ENCODE data around the gene TMEM132E. TPM values are rescaled to one million over a fixed set of nuclear protein-coding genes. Genes with fewer than 3 reads are reported as not detected.

Gene TMEM132E
- total and polyA plus RNA-seq, 10 of the 15 experiments (the other 5 are each of a cell fraction or from before 2014, with no cell fraction given) = not detected

DNA sequence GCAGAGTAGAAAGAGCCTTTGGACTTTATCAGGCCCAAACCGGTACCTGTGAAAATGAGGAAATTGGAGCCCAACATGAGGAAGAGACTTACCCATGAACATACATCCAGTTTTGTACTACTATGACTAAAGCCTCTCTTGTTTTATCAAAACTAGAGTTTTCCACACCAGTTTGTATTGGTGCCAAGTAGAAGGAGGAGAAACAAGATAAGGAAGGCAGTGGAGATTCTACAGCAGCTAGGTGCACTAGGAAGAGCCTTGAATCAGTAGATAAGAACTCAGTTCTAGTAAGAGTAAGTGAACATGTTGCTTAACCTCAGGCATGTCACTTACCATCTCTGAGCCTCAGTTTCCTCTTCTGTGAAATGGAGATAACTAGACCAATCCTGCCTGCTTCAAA, 13.7 kb upstream of the TMEM132E start:
- no peak overlapping the region for H3K9ac ChIP-seq (ENCODE audit: control insufficient read depth, insufficient read depth, low read length)
- whole genome bisulfite sequencing (ENCODE audit: insufficient coverage, insufficient replicate concordance, low lambda C conversion rate, missing lambda C conversion rate) = 53% methylated on average over 1 of the region's 1 CpG
- no peaks in the 10 kb centered on the region for H4K20me1 ChIP-seq (ENCODE audit: control insufficient read depth, insufficient read depth)
- RAD21 ChIA-PET (ENCODE audit: unreplicated experiment) = no interaction called here
- in situ Hi-C loops (cut with MboI) = no loop called here
- CTCF ChIA-PET = no interaction called here
- H3K27me3 ChIP-seq (replicated peaks in 1 of 2; ENCODE audit: control insufficient read depth in 2 of 2, insufficient read depth in 2 of 2, low read length in 1 of 2) = peaks cover 0 to 3% of the 10 kb centered on the region in 2 experiments; a peak in 3 of 4 replicates
- SMC1A ChIA-PET (ENCODE audit: uncharacterized antibody, unreplicated experiment) = no interaction called here
- H3K27ac ChIP-seq (ENCODE audit: control insufficient read depth, insufficient read depth) = no peak overlapping the region
- H2AFZ ChIP-seq (ENCODE audit: control insufficient read depth, low read depth, low read length) = no peak overlapping the region
- no peaks in the 10 kb centered on the region for H3K4me1 ChIP-seq (ENCODE audit: control insufficient read depth, insufficient read depth, low read length)
- no TSS peak for BruUV-seq (replicated peaks)
- no peaks in the 10 kb centered on the region for H3K36me3 ChIP-seq (ENCODE audit: control insufficient read depth in 2 of 2, insufficient read depth in 2 of 2, low read length in 1 of 2)
- DNase-seq (ENCODE audit: low read depth, low spot score) = no peak
- ATAC-seq = no peak
- no peak overlapping the region for H3K4me2 ChIP-seq (ENCODE audit: control insufficient read depth, insufficient read depth)
- FAIRE-seq = no peak
- POLR2A ChIA-PET = no interaction called here
- H3K4me3 ChIP-seq = no peak overlapping the region
- H3K79me2 ChIP-seq (ENCODE audit: control insufficient read depth, insufficient read depth, low read length) = no peaks in the 10 kb centered on the region
- no peaks in the 10 kb centered on the region for H3K9me3 ChIP-seq (replicated peaks; ENCODE audit: control insufficient read depth, insufficient read depth, low read length)
- no peak for TF ChIP-seq CHD4 (IDR thresholded peaks at IDR 0.05)
- no peak for TF ChIP-seq MEF2A (IDR thresholded peaks at IDR 0.05; ENCODE audit: insufficient read depth, low read depth, low read length)
- intact Hi-C loops (cut with micrococcal nuclease; ENCODE audit: unreplicated experiment) = no loop called here

DNA sequence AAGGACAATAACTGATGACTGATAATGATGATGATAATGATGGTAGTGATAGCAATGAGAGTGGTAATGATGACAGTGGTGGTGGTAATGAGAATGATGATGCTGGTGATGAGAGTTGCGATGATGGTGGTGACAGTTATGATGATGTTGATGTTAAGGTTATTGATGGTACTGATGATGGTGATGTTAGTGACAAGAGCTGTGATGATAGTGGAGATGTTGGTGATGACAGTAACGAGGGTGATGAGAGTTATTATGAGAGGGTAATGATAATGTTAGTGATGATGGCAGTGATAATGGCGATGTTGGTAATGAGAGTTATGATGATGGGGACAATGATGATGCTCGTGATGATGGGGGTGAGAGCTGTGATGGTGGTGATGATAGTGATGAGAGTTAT, 13.2 kb upstream of the TMEM132E start:
- no peak for ATAC-seq

More for the DNA sequence above, 13.2 kb upstream of the TMEM132E start:
- BruUV-seq (replicated peaks) = no TSS peak
- Histone ChIP-seq H3K79me2 (ENCODE audit: control insufficient read depth, insufficient read depth, low read length) (no peaks in the 10 kb centered on the region), H3K9me3 (replicated peaks; ENCODE audit: control insufficient read depth, insufficient read depth, low read length) (no peaks in the 10 kb centered on the region), H3K27me3 (replicated peaks in 1 of 2; ENCODE audit: control insufficient read depth in 2 of 2, insufficient read depth in 2 of 2, low read length in 1 of 2) (peaks cover 0 to 3% of the 10 kb centered on the region in 2 experiments; a peak in 3 of 4 replicates), H3K4me1 (ENCODE audit: control insufficient read depth, insufficient read depth, low read length) (no peaks in the 10 kb centered on the region), H4K20me1 (ENCODE audit: control insufficient read depth, insufficient read depth) (no peaks in the 10 kb centered on the region), H2AFZ (ENCODE audit: control insufficient read depth, low read depth, low read length) (no peak overlapping the region), H3K27ac (ENCODE audit: control insufficient read depth, insufficient read depth) (no peak overlapping the region), H3K9ac (ENCODE audit: control insufficient read depth, insufficient read depth, low read length) (no peak overlapping the region), H3K4me2 (ENCODE audit: control insufficient read depth, insufficient read depth) (no peak overlapping the region), H3K36me3 (ENCODE audit: control insufficient read depth in 2 of 2, insufficient read depth in 2 of 2, low read length in 1 of 2) (no peaks in the 10 kb centered on the region), H3K4me3 (no peak overlapping the region)
- TF ChIP-seq HCFC1 (IDR thresholded peaks at IDR 0.05; ENCODE audit: low read length) = no peak
- no peak for TF ChIP-seq YY1 (IDR thresholded peaks at IDR 0.05; ENCODE audit: low read depth, low read length)
- TF ChIP-seq, protein P1, sequence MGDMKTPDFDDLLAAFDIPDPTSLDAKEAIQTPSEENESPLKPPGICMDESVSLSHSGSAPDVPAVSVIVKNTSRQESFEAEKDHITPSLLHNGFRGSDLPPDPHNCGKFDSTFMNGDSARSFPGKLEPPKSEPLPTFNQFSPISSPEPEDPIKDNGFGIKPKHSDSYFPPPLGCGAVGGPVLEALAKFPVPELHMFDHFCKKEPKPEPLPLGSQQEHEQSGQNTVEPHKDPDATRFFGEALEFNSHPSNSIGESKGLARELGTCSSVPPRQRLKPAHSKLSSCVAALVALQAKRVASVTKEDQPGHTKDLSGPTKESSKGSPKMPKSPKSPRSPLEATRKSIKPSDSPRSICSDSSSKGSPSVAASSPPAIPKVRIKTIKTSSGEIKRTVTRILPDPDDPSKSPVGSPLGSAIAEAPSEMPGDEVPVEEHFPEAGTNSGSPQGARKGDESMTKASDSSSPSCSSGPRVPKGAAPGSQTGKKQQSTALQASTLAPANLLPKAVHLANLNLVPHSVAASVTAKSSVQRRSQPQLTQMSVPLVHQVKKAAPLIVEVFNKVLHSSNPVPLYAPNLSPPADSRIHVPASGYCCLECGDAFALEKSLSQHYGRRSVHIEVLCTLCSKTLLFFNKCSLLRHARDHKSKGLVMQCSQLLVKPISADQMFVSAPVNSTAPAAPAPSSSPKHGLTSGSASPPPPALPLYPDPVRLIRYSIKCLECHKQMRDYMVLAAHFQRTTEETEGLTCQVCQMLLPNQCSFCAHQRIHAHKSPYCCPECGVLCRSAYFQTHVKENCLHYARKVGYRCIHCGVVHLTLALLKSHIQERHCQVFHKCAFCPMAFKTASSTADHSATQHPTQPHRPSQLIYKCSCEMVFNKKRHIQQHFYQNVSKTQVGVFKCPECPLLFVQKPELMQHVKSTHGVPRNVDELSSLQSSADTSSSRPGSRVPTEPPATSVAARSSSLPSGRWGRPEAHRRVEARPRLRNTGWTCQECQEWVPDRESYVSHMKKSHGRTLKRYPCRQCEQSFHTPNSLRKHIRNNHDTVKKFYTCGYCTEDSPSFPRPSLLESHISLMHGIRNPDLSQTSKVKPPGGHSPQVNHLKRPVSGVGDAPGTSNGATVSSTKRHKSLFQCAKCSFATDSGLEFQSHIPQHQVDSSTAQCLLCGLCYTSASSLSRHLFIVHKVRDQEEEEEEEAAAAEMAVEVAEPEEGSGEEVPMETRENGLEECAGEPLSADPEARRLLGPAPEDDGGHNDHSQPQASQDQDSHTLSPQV (IDR thresholded peaks at IDR 0.05) = no peak
- no peak for TF ChIP-seq ATF7 (IDR thresholded peaks at IDR 0.05; ENCODE audit: low read depth)
- intact Hi-C loops (cut with micrococcal nuclease; ENCODE audit: unreplicated experiment) = no loop called here
- SMC1A ChIA-PET (ENCODE audit: uncharacterized antibody, unreplicated experiment) = no interaction called here
- RAD21 ChIA-PET (ENCODE audit: unreplicated experiment) = no interaction called here
- POLR2A ChIA-PET = no interaction called here
- FAIRE-seq (no peak), DNase-seq (ENCODE audit: low read depth, low spot score) (no peak)
- WGBS (ENCODE audit: insufficient coverage, insufficient replicate concordance, low lambda C conversion rate, missing lambda C conversion rate) = 1% methylated on average over 4 of the region's 4 CpGs
- in situ Hi-C loops (cut with MboI) = no loop called here
- CTCF ChIA-PET = no interaction called here

All from GM12878 (cell line).